IMR-90 (cell line): ENCODE results near the gene DCUN1D5. TPM values are rescaled to one million over a fixed set of nuclear protein-coding genes. Genes with fewer than 3 reads are reported as not detected.

Source experiments
- ATAC-seq: fragments of 200-7000 bp; cut with Tn5 transposase; 2 replicates; pipeline ENCODE4 v1.9.1; 2020; ENCODE audit warnings: low read depth, mild to moderate bottlenecking, moderate library complexity
- BruUV-seq: library from RNA; stranded (reverse); fragments of 400-500 nt; replicated peaks from 2 replicates; lab custom pipeline; 2021; lab: Mats Ljungman, UMichigan
- CTCF ChIA-PET: fragments of 300-600 bp; formaldehyde crosslinking; extraction: SDS; loops from one replicate; lab custom pipeline; 2021; ENCODE audit warnings: antibody characterized with exemption; lab: Yijun Ruan, JAX
- POLR2A ChIA-PET: fragments of 300-600 bp; sonication (Branson Sonifier 250); formaldehyde crosslinking; loops from one replicate; lab custom pipeline; 2022; ENCODE audit warnings: antibody characterized with exemption; ENCODE audit not compliant: unreplicated experiment; lab: Charles Lee
- DNase-seq: peaks from one replicate; pipeline ENCODE4 v3.0.0; 2013
- H2AFZ ChIP-seq: replicated peaks from 2 replicates; pipeline ENCODE3; 2013; ENCODE audit warnings: low read length, mild to moderate bottlenecking; ENCODE audit not compliant: poor library complexity
- H2AK5ac ChIP-seq: 2 replicates; pipeline ENCODE4 v1.6.1; 2013; ENCODE audit warnings: low read depth, low read length, inconsistent platforms
- H2AK9ac ChIP-seq: replicated peaks from 2 replicates; pipeline ENCODE3; 2013; ENCODE audit warnings: mild to moderate bottlenecking, low read depth, low read length, moderate library complexity; ENCODE audit not compliant: poor library complexity
- H2BK120ac ChIP-seq: 2 replicates; pipeline ENCODE4 v1.6.1; 2013; ENCODE audit warnings: low read depth, low read length, inconsistent platforms
- H2BK15ac ChIP-seq: 3 replicates; pipeline ENCODE4 v1.6.1; 2013; ENCODE audit warnings: low read depth, low read length, inconsistent platforms
- H2BK20ac ChIP-seq: 2 replicates; pipeline ENCODE4 v1.6.1; 2013; ENCODE audit warnings: low read depth, mild to moderate bottlenecking, inconsistent platforms, low read length, moderate library complexity
- H2BK5ac ChIP-seq: 2 replicates; pipeline ENCODE4 v1.6.1; 2013; ENCODE audit warnings: mild to moderate bottlenecking, low read depth, low read length, inconsistent platforms; ENCODE audit not compliant: poor library complexity, severe bottlenecking
- H3K14ac ChIP-seq: replicated peaks from 2 replicates; pipeline ENCODE4 v1.6.1; 2013; ENCODE audit warnings: low read depth, low read length, inconsistent platforms
- H3K18ac ChIP-seq: 2 replicates; pipeline ENCODE4 v1.6.1; 2013; ENCODE audit warnings: low read depth, low read length, control low read depth
- H3K23ac ChIP-seq: 2 replicates; pipeline ENCODE4 v1.6.1; 2013; ENCODE audit warnings: low read depth, low read length, inconsistent platforms
- H3K27ac ChIP-seq: 2 replicates; pipeline ENCODE4 v1.5.1; 2013; ENCODE audit warnings: mild to moderate bottlenecking, control low read depth, low read length; ENCODE audit not compliant: insufficient read depth
- H3K27me3 ChIP-seq: 2 replicates; pipeline ENCODE4 v1.6.1; 2013; ENCODE audit warnings: low read length; ENCODE audit not compliant: control insufficient read depth, insufficient read depth
- H3K36me3 ChIP-seq: 2 replicates; pipeline ENCODE4 v1.6.1; 2013; ENCODE audit warnings: low read length, mixed read lengths; ENCODE audit not compliant: control insufficient read depth, insufficient read depth
- H3K4ac ChIP-seq: 2 replicates; pipeline ENCODE4 v1.6.1; 2013; ENCODE audit warnings: low read depth, low read length, inconsistent platforms
- H3K4me1 ChIP-seq: 2 replicates; pipeline ENCODE4 v1.6.1; 2013; ENCODE audit warnings: low read length, mixed read lengths; ENCODE audit not compliant: control insufficient read depth, insufficient read depth
- H3K4me2 ChIP-seq: 2 replicates; pipeline ENCODE4 v1.6.1; 2013; ENCODE audit warnings: low read depth, mild to moderate bottlenecking, control low read depth, low read length, moderate library complexity
- H3K4me3 ChIP-seq: 2 replicates; pipeline ENCODE4 v1.5.1; 2013; ENCODE audit warnings: low read depth, mild to moderate bottlenecking, control low read depth, low read length, moderate library complexity; ENCODE audit not compliant: insufficient read depth
- H3K56ac ChIP-seq: 2 replicates; pipeline ENCODE4 v1.6.1; 2013; ENCODE audit warnings: low read length, inconsistent platforms; ENCODE audit not compliant: insufficient read depth; ENCODE audit errors: extremely low read depth
- H3K79me1 ChIP-seq, 2 experiments: 2 replicates each; pipeline ENCODE4 v1.6.1; 2013; ENCODE audit warnings: low read length in 2 of 2, inconsistent platforms in 1 of 2, low read depth in 1 of 2
- H3K9ac ChIP-seq: 2 replicates; pipeline ENCODE4 v1.6.1; 2013; ENCODE audit warnings: low read depth, low read length, control low read depth
- H3K9me1 ChIP-seq: 2 replicates; pipeline ENCODE4 v1.6.1; 2013; ENCODE audit warnings: low read length, inconsistent platforms; ENCODE audit not compliant: insufficient read depth
- H3K9me3 ChIP-seq: 2 replicates; pipeline ENCODE4 v1.6.1; 2013; ENCODE audit warnings: low read length; ENCODE audit not compliant: control insufficient read depth, insufficient read depth
- H4K20me1 ChIP-seq: 2 replicates; pipeline ENCODE4 v1.6.1; 2013; ENCODE audit warnings: low read length, inconsistent platforms; ENCODE audit not compliant: insufficient read depth
- H4K5ac ChIP-seq: 2 replicates; pipeline ENCODE4 v1.6.1; 2013; ENCODE audit warnings: mild to moderate bottlenecking, low read depth, low read length, control low read depth
- H4K8ac ChIP-seq, 2 experiments: 2 replicates each; pipeline ENCODE4 v1.6.1; 2013; ENCODE audit warnings: low read depth in 2 of 2, low read length in 2 of 2, control low read depth in 1 of 2, inconsistent platforms in 1 of 2
- H4K91ac ChIP-seq: 2 replicates; pipeline ENCODE4 v1.6.1; 2013; ENCODE audit warnings: low read depth, low read length, inconsistent platforms; ENCODE audit not compliant: insufficient read depth
- BHLHE40 ChIP-seq: fragments of 150-350 bp; IDR thresholded peaks from 2 replicates; pipeline ENCODE4 v1.6.1; 2016; ENCODE audit warnings: mild to moderate bottlenecking, low read depth, low read length
- CEBPB ChIP-seq: IDR thresholded peaks from 2 replicates; pipeline ENCODE4 v1.6.1; 2012; ENCODE audit warnings: low read depth, low read length, improper control_type of control experiment
- CHD1 ChIP-seq: IDR thresholded peaks from 2 replicates; pipeline ENCODE4 v1.6.1; 2012; ENCODE audit warnings: low read depth, low read length, improper control_type of control experiment
- CTCF ChIP-seq: conservative IDR thresholded peaks from 2 replicates; pipeline ENCODE4 v1.5.1; 2012; ENCODE audit warnings: mild to moderate bottlenecking, low read depth, low read length, improper control_type of control experiment
- MAFK ChIP-seq: IDR thresholded peaks from 2 replicates; pipeline ENCODE4 v1.6.1; 2012; ENCODE audit warnings: low read depth, low read length, improper control_type of control experiment
- MAZ ChIP-seq: IDR thresholded peaks from 2 replicates; pipeline ENCODE4 v1.6.1; 2012; ENCODE audit warnings: low read depth, mild to moderate bottlenecking, low read length, improper control_type of control experiment, moderate library complexity, borderline replicate concordance
- MXI1 ChIP-seq: IDR thresholded peaks from 2 replicates; pipeline ENCODE4 v1.6.1; 2012; ENCODE audit warnings: low read depth, mild to moderate bottlenecking, low read length, moderate library complexity, borderline replicate concordance
- POLR2A ChIP-seq: IDR thresholded peaks from 2 replicates; pipeline ENCODE4 v1.6.1; 2012; ENCODE audit warnings: mild to moderate bottlenecking, low read depth, low read length
- RAD21 ChIP-seq: IDR thresholded peaks from 2 replicates; pipeline ENCODE4 v1.6.1; 2012; ENCODE audit warnings: low read length, improper control_type of control experiment
- RCOR1 ChIP-seq: IDR thresholded peaks from 2 replicates; pipeline ENCODE4 v1.6.1; 2012; ENCODE audit warnings: mild to moderate bottlenecking, low read length, improper control_type of control experiment; ENCODE audit not compliant: insufficient replicate concordance
- dilution Hi-C: fragments of 300-500 bp; cut with HindIII; formaldehyde crosslinking; loops from one replicate; pipeline ENCODE4 v1.14.3; 2018; ENCODE audit warnings: low sequenced_read_pairs; ENCODE audit not compliant: unreplicated experiment
- in situ Hi-C: fragments of 300-500 bp; cut with MboI; formaldehyde crosslinking; loops from 3 replicates; pipeline ENCODE4 v1.14.3; 2019; ENCODE audit warnings: low sequenced_read_pairs, inconsistent platforms, mixed read lengths
- intact Hi-C: fragments of 100-400 bp; cut with micrococcal nuclease; formaldehyde crosslinking; loops from 2 replicates; pipeline ENCODE4 v1.10.0; 2022
- polyA plus RNA-seq, 3 experiments: library from polyadenylated mRNA; depleted of rRNA; stranded (reverse); fragments of >200 nt; gene quantifications; 2 replicates each; pipeline ENCODE4 v1.2.3, GENCODE V29; 2012; ENCODE audit warnings: low replicate concordance in 1 of 3
- total RNA-seq: library from RNA; depleted of rRNA; stranded (reverse); fragments of >200 nt; gene quantifications from 2 replicates; pipeline ENCODE4 v1.2.3, GENCODE V29; 2012
- TF ChIP-seq, protein P1 (sequence below): fragments of 150-350 bp; IDR thresholded peaks from 2 replicates; pipeline ENCODE4 v1.6.1; 2016; ENCODE audit warnings: low read depth, mild to moderate bottlenecking, low read length, moderate library complexity, borderline replicate concordance
- TF ChIP-seq, protein P2 (sequence below): fragments of 150-350 bp; IDR thresholded peaks from 2 replicates; pipeline ENCODE4 v1.6.1; 2017; ENCODE audit warnings: mild to moderate bottlenecking, antibody characterized with exemption, low read length, low read depth

DCUN1D5 gene
- total and polyA plus RNA-seq, 2 of the 4 experiments (the other 2 are of a cell fraction), result 47.8 to 58.3 TPM

GRCh38 chr11:103110391-103110790 is 18.4 kb upstream of the DCUN1D5 start:
- CTCF ChIA-PET, result interaction anchor here (1.0 kb wide), 1 partner anchor 25 kb away, joined by 3 read pairs; no protein-coding TSS in a partner anchor

More at GRCh38 chr11:103110391-103110790, 18.4 kb upstream of the DCUN1D5 start:
- Histone ChIP-seq H3K9me3 (no peaks in the 10 kb centered on the region), H4K20me1 (no peaks in the 10 kb centered on the region), H3K23ac (no peak overlapping the region), H3K4me3 (peak overlapping the region; percentile 71; the same call in 1 of the 2 replicates), H2BK15ac (no peak overlapping the region), H3K56ac (no peak overlapping the region), H3K79me1 (peaks cover 5 to 10% of the 10 kb centered on the region in 2 experiments; a peak in 2 of 4 replicates), H3K36me3 (0 out of 2 replicates have a peak, but pooled peaks cover 2% of the 10 kb centered on the region), H3K27me3 (no peaks in the 10 kb centered on the region), H4K8ac (no peak overlapping the region), H3K9ac (no peak overlapping the region), H2AK9ac (no peak overlapping the region), H2BK5ac (no peak overlapping the region), H3K27ac (no peak overlapping the region), H4K91ac (no peak overlapping the region), H3K18ac (no peak overlapping the region), H2AFZ (no peak overlapping the region), H2BK20ac (no peak overlapping the region), H4K5ac (no peak overlapping the region), H3K4me1 (no peaks in the 10 kb centered on the region), H3K14ac (no peak overlapping the region), H2AK5ac (no peak overlapping the region), H3K9me1 (no peaks in the 10 kb centered on the region), H3K4me2 (peak overlapping the region; percentile 84; the same call in 1 of the 2 replicates), H2BK120ac (no peak overlapping the region), H3K4ac (no peak overlapping the region)
- POLR2A ChIA-PET, result no interaction called here
- no peak for TF ChIP-seq RAD21
- TF ChIP-seq, protein P1, sequence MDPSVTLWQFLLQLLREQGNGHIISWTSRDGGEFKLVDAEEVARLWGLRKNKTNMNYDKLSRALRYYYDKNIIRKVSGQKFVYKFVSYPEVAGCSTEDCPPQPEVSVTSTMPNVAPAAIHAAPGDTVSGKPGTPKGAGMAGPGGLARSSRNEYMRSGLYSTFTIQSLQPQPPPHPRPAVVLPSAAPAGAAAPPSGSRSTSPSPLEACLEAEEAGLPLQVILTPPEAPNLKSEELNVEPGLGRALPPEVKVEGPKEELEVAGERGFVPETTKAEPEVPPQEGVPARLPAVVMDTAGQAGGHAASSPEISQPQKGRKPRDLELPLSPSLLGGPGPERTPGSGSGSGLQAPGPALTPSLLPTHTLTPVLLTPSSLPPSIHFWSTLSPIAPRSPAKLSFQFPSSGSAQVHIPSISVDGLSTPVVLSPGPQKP, result no peak
- TF ChIP-seq RCOR1, result no peak
- peak; percentile 32; the same call in 1 of the 2 replicates for TF ChIP-seq CEBPB
- TF ChIP-seq CTCF, result peak; percentile 59
- TF ChIP-seq, protein P2, sequence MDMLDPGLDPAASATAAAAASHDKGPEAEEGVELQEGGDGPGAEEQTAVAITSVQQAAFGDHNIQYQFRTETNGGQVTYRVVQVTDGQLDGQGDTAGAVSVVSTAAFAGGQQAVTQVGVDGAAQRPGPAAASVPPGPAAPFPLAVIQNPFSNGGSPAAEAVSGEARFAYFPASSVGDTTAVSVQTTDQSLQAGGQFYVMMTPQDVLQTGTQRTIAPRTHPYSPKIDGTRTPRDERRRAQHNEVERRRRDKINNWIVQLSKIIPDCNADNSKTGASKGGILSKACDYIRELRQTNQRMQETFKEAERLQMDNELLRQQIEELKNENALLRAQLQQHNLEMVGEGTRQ, result 0 out of 2 replicates have a peak, but pooled peaks have one; percentile 21
- TF ChIP-seq POLR2A, result no peak
- TF ChIP-seq MAFK, result no peak
- TF ChIP-seq BHLHE40, result no peak
- TF ChIP-seq CHD1, result no peak
- TF ChIP-seq MXI1, result no peak
- no peak for TF ChIP-seq MAZ
- in situ Hi-C loops, result no loop called here
- peak; percentile 56 for DNase-seq
- dilution Hi-C loops, result no loop called here
- BruUV-seq, result no TSS peak
- no peak for ATAC-seq
- intact Hi-C loops, result no loop called here
